HUDEP-2 (cell line): ENCODE data around the gene INMT.
A peak's percentile ranks its signal among the peaks of the same experiment; 100 is the strongest.

Source experiments
- DNase-seq, 76 experiments: peaks; one replicate each; lab custom pipeline; 2025; ENCODE audit not compliant: unreplicated experiment in 76 of 76; lab: John Stamatoyannopoulos, UW

INMT gene

DNA sequence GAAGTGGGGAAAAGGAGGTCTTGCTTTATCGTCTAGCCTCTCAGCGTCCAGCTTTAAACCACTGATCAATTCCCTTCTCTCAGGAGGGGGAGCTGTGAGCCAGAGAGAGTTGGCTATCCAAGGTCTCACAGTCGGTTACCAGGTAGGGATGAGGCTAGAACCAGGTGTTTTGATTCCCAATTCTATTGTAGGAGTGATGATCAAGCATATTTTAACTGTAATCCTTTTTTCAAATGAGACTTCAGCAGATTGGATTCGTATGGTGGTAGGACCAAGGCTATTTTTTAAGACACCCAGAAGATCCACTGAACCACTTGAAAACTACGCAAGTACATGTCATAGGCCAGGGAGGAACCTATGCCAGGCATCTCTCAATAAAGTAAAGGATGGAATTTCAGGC, 27.6 kb downstream of the INMT start:
- no peak for DNase-seq

DNA sequence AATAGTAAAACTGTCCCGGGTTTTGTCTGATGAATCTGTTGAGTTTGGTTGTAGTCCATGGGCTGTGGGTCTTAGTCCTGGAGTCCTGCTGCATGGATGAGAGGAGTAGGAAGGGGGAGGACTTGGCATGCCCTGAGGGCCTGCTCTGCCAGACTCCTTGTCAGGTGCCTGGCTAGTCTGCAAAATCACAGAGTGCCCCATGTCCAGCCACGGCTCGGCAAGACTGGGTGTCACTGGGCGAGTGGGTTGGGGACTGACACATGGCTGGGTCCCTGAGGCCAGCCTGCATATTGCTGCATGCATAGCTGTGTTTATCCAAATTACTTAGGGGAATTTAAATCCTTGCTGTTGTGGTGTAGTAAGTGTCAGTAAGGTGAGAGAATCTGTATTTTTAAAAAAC, 29.0 kb downstream of the INMT start:
- no peak for DNase-seq

DNA sequence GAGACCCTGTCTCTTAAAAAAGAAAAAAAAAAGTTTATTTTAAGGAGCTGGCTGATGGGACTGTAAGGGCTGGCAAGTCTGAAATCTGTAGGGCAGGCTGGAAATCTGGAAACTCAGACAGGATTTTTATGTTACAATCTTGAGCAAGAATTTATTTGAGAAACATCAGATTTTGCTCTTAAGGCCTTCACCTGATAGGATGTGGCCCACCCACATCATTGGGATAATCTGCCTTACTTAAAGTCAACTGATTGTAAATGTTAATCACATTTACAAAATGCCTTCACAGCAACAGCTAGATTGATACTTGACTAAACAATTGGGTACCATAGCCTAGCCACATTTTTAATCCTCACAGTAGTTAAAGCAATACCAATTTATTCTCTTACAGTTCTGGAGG, 30.8 kb downstream of the INMT start:
- no peak for DNase-seq

DNA sequence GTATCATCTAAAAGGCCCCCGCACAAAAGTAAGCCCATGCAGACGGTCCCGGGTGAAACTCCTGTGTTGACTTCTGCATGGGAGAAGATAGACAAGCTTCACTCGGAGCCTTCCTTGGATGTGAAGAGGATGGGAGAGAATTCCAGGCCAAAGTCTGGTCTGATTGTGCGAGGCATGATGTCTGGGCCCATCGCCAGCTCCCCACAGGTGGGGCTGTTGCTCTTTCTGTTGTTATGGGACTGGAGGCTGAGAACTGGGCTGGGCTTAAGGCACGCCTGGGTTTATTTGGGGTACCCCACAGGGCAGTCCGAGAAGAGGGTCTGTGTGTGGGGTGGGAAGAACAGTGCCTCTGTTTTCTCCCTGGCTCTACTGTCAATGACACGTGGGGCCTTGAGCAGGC, 33.9 kb downstream of the INMT start:
- DNase-seq = no peak

DNA sequence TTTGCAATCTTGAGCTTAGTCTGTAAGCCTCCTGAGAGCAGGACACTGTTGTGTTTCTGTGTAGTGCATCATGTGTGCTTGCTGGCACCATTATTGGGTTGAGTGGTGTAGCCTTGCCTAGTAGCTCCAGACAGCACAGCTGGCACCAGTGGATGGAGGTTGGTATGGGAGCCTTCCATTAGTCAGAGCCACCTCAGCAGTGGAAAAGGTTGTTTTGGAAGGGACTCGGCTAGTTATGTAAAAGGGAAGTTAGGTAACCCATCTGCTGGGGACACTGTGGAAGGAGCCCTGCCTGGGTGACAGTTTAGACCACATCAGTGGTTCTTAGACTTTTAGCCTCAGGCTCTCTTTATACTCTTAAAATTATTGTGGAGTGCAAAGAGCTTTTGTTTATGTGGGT, 35.6 kb downstream of the INMT start:
- no peak for DNase-seq

DNA sequence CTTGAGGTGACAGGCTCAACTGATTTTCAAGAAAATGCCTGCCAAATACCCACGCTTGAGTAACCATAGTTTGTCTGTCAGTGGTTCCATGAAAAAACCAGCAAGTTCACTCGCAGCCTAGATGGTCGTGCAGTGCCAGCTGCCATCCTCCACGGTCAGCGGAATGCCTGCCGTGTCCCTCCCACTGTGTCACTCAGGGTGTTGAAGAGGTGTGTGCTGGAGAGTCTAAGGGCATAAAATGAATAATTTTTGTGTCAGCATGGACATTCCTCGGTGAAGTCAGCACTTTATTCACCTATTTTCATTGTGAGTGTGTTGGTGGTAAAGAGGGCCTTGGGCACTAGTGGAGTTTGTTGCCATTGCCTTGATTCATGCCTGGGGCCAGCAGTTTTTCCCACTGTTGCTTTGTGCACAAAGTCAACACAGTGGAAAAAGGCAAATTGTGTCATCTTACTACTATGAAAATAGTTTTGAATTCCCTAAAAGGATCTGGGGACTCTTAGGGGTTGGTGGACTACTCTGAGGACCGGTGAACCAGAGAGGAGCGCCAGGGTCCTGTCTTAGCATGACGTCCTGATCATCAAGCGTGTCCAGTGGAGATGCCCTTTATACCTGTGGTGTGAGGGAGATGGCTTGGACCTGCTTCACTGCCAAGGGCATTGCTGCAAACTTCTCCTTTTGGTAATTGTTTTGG, 36.9 kb downstream of the INMT start:
- no peak for DNase-seq

DNA sequence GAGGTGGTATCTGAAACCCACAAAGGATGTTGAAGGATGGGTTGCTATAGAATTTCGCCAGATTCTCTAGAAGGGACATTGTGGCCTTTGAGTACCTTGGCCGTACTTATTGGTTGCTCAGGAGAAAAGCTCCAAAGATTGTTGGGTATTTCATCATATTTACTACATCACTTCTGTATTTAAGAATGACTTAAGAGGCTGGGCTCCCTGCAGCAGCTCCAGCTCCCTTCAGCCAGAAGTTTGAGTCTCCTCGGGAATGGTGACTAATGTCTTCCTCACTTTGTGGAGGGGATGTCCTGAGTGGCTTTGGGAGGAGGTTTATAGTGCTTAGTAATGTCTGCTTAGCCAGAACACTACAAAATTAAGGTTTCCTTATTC, 37.4 kb downstream of the INMT start:
- no peak for DNase-seq

DNA sequence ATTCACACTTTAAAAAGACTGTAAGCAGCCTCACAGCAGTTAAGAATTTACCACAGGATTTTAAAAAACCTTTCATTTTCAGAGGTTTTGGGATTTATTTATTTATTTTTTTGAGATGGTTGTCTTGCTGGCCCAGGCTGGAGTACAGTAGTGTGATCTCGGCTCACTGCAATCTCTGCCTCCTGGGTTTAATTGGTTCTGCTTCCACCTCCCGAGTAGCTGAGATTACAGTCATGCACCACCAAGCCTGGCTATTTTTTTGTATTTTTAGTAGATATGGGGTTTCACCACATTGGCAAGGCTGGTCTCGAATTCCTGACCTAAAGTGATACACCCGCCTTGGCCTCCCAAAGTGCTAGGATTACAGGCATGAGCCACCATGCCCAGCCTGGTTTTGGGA, 38.4 kb downstream of the INMT start:
- DNase-seq = no peak

DNA sequence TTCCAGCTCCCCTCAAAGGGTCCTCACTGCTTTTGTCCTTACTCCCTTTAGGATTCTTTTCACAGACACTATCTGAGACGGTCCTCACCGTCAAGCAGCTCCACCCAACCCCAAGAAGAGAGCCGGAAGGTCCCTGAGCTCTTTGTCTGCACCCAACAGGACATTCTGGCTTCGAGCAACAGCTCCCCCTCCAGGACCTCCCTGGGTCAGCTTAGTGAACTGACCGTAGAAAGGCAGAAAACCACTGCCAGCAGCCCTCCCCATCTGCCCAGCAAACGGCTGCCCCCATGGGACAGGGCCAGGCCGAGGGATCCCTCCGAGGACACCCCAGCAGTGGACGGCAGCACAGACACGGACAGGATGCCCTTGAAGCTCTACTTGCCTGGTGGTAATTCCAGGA, 39.2 kb downstream of the INMT start:
- DNase-seq = peak in 2 of 76 experiments; percentile 9 to 20

DNA sequence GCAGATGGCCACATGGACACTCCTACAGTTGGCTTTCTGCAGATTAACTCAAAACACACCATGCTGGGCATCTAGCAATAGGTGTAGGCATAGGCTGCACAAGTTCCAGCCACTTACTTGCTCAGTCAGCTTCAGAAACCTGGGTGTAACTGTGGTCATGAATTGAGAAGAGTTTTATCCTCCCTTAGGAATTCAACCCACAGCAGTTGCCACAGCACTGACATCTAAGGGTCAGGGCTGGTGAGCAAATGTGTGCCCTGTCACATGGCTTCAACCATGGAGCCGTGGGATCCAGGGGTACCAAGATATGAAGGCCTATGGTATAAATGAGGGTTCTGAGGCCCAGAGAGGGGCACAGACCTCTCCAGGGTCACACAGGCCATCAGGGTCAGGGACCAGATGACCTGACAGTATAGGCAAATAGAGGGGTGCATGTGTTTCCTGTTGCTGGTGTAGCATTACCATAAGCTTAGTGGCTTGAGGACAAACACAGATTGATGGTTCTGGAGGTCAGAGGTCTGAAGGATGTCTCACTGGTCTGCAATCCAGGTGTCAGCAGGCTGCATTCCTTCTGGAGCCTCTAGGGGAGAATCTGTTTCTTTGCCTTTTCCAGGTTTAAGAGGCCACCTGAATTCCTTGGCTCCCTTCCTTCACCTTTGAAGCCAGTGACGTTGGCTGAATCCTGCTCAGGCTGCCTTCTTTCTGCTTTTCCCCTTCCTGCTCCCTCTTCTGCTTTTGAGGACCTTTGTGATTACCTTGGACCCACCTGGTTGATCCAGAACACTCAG, 43.4 kb downstream of the INMT start:
- DNase-seq = no peak

DNA sequence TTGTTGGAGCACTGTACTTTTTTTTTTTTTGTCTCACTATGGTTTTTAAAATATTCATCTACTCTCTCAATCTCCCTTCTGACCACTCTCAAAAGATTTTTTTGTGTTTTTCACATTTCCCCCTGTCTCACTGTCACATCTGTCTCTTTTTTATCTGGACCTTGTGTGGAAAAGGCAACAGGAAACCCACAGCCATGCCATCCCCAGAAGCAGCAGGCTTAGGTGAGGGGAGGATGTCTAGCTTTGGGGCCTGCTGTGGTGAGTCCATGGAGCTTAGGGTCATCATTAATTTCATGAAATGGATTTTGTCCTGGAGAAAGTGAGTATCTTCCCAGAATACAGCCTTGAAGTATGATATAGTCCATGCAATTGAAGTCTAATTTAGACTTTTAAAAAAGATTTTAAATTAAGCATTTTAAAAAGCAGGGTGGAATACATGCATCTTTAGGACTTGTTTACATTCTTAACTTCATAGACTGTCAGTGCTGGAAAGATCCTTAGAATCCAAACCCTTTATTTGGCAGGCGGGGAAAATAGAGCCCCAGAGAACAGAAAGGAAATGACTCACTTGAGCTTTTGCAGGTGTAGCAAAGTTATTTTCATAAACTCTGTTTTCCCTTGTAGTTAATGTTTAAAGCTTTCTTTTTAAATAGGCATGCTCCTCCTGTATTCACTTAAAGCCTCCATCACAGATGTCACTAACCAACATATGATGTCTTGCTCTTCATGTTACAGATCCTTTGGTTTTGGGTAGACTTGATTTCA, 44.4 kb downstream of the INMT start:
- DNase-seq = no peak

DNA sequence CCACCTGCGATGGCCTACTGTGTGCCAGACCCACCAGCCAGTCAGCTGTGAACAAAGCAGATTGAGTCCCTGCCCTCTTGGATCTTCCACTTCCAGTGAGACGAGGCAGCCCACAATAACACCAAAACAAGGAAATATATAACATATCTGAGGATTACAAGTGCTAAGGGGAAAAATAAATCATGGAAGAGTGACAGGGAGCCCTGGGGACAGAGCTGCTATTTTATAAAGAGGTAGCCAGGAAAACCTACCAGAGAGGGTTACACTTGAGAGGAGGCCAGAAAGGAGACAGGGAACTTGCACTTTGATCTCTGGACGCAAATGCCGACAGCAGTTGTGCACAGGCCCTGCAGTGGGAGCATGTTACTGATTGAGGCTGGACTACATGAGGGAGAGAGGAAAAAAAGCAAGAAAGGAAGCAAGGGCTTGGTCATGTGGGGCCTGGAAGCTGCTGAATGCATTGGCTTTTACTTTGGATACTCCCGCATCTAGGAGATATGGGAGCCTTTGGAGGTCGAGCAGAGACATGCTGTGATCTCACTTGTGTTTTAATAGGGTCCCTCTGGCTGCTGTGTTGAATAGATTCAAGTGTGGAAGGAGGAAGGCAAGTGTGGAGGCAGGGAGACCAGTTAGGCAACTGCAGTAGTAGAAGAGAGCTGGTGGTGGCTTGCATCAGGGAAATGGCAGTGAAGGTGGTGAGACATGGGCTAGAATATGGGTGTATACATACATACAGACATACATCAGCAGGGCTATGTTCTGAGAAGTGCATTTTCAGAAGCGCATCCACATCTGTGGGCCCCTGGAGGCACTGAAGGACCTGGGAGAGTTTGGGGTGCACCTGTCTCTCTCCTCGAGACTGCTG, 45.5 kb downstream of the INMT start:
- no peak for DNase-seq

DNA sequence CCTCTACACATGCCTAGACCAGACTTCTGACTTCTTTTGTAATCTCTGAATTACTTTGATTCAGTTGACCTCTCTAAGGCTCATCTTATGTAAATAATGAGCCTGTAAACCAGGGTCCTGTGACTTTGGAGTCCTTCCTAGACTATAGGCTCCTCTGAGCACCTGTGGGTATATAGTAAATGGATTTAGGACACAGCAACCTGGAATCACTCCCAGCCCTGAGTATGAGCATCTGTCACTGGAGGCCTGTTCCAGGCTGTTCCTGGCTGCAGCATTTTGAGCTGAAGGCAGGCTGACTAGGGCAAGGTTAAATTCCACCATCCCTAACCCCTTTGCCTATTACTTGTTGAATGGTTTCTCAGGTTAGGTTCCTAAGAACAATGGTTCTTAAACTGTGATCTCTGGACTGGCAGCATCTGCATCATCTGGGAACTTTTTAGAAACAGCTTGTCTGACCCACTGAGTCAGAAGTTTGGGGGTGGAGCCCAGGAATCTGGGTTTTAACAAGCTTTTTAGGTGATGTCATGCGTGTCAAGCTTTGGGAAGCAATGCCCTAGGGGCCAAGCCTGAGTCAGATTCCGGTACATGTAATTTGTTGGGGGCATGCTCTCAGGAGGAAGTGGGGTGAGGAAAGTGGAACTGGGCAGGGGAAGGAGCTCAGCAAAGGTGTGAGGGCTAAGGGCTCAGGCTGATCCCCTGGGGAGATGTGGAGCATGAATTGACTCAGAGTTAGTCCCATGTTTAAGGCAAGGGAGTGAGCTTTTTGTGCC, 47.5 kb downstream of the INMT start:
- no peak for DNase-seq

DNA sequence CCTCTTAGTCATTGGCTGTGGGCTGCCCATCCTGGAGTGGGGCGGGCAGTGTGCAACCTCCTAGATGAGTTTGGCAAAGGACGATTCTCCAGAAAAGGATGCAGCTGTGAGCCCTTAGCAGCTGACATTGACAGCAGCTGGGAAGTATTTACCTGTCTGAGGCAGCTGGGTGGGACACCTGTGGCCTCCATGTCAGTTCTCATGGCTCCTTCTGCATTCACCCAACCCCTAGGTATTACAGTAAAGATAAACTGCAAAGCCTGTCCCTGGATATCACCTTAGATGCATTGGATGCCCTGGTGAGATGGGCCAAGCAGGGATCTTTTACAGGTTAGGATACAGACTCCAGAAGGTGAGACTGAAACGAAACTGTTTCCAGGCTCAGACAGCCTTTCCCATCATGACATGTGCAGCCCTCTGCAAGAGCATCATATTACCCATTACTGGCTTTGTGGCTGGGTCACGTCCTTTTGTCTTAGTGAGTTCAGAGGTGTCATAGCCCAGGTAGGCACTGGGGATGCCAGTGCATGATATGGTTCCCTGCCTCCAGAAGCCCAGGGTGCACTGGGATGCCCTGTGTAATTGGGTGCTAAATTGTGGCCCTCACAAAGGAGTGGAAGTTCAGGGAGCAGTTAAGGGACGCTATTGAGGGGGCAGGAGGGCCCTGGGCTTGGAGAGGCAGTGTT, 48.2 kb downstream of the INMT start:
- DNase-seq = no peak

DNA sequence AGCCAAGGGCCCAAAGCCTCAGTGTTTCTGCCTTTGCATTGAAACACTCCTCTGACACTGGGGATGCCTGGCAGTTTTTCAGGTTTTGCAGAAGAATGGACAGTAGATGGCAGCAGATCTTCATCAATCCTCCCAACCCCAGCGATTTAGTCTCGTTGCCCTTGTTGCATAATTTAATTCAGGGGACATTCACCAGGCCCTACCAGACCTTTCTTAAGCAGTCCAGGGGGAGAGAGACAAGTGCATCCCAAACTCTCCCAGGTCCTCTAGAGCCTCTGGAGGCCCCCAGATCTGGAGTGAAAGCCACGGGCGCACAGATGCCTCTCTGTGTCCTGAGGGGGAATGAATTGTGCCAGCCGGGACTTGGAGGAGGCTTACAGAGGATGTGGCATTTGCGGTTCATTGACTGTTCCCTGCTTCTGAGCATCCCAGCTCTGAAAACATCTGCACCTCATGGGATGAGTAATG, 48.9 kb downstream of the INMT start:
- peak in 58 of 76 experiments; percentile 4 to 76 (median 40) for DNase-seq

DNA sequence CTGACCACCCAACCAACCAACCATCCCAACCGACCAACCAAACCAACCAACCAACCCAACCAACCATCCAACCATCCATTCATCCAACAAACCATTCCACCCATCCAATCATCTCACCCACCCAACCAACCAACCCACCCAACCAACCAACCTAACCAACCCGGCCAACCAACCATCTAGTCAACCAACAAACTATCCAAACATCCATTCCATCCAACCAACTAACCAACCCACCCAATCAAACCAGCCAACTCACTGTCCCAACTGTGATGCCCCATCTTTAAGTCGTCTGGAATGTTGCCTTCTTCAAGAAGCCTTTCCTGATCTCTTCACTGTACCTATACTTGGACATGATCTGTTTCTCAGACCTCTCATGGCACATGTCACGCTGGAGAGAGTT, 50.9 kb downstream of the INMT start:
- DNase-seq = no peak

DNA sequence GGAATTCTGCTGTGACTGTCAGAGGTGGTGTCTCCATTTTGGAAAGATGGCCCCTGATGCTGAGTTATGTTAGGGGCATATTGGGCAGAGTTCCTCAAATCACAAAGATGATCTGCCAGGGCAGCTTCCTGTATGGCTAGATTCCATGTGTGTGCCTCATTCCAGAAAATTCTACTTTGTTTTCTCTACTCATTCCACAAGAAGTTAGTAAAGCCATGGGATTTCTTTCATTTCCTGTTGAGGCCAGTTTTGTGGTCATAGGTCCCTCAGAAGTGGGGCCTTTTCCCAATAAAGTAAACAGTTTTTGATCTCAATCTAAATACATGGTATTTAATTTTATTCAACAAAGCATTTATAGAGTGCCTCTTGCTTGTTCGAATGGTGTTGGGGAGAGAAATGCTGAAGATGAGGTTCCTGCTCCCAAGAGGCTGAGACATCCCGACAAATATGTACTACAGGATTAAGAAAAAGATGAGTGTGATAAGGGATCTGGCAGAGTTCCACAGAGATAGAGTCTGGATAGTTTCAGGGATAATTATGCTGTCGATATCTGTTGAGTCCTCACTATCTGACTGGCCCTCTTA, 52.2 kb downstream of the INMT start:
- no peak for DNase-seq

DNA sequence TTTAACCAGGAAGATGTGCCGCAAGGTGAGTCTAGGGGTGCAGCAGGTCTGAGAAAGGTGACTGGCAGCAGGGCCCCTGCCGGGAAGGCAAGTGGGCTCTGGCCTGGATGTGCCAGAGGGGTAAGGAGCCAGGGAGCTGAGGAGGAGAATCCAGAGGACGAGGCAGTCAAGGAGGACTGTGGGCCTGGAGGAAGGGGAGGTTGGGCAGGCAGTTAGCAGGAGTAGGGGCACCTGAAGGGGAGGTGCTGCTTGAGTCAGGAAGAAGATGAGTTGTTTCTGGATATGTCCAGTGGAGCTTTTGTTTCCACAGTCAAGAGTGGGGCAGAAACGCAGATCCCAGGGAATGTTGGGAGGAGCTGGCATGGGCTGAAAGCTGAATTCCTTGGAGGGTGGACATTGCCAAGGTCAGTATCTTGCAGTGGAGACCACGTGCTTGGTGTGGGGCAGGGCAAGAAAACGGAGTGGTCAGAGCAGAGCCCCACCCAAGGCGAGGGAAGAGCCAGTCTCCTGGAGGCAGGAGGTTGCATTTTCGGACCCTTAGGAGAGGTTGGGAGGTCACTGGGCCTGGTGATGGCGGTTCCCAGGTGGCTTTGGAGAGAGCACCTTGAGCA, 53.3 kb downstream of the INMT start:
- DNase-seq = no peak

DNA sequence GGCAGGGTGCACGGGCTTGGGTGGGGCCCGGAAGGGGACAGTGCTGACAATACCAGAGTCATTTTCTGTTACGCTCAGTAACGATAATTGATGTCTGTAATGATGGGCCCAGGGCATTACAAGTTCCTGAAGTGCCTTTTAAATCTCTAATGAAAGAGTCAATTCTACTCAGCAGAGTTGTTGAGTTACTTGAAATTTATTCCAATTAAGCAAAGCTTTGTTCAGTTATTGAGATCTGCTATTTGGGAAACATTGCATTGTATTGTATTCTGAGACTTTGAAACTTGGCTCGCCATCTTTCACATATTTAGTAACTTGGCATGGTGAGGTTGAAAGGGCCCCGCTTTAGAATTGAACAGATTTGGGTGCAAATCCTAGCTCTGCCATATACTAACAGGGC, 54.0 kb downstream of the INMT start:
- DNase-seq = no peak
